Activated T-cell treated with anti-CD3 and anti-CD28 coated beads, Interleukin-2, amount 50 U/mL, for 24 hours (primary cell): ENCODE measurements around the gene PPP3R1.

Experiments
- DNase-seq: peaks from one replicate; pipeline ENCODE4 v3.0.0-alpha.2; 2020
- H3K27ac Mint-ChIP-seq: 2 replicates; pipeline ENCODE4 v1.8.0; 2020; ENCODE audit warnings: mild to moderate bottlenecking, mixed read lengths
- H3K27me3 Mint-ChIP-seq: 2 replicates; pipeline ENCODE4 v1.8.0; 2020; ENCODE audit warnings: mixed read lengths
- H3K36me3 Mint-ChIP-seq: 2 replicates; pipeline ENCODE4 v1.8.0; 2020; ENCODE audit warnings: low read depth, mixed read lengths
- H3K4me1 Mint-ChIP-seq: 2 replicates; pipeline ENCODE4 v1.8.0; 2020; ENCODE audit warnings: low read depth, mixed read lengths
- H3K4me3 Mint-ChIP-seq: 2 replicates; pipeline ENCODE4 v1.8.0; 2020; ENCODE audit warnings: mild to moderate bottlenecking, moderate library complexity, mixed read lengths
- H3K9me3 Mint-ChIP-seq: 2 replicates; pipeline ENCODE4 v1.8.0; 2020; ENCODE audit warnings: mixed read lengths

PPP3R1 gene

GRCh38 chr2:68248806-68249205, 3.5 kb downstream of the PPP3R1 start:
- Mint-ChIP-seq H3K4me3 (no peak overlapping the region), H3K36me3 (peaks cover 31% of the 10 kb centered on the region), H3K27me3 (no peaks in the 10 kb centered on the region), H3K27ac (no peak overlapping the region), H3K9me3 (no peaks in the 10 kb centered on the region), H3K4me1 (peaks cover 17% of the 10 kb centered on the region)
- no peak for DNase-seq

DNA sequence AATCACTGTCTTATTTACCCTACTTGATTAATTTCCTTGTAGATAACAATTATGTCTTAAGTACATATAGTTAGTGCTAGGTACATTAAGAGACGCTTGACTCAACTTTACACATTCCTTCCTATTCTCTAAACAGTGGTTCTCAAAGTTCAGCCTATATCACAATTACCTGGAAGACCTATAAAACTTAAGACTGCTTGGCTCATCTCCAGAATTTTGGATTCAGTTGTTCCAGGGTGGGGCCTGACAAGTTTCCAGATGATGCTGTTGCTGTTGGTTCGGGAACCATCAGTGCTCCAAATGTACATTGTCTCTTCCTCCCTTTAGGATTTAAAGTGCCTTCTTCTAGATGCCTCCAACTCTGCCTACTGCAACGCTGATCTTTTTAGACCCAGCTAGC, 4.0 kb downstream of the PPP3R1 start:
- DNase-seq: no peak
- H3K9me3 Mint-ChIP-seq: no peaks in the 10 kb centered on the region
- H3K27me3 Mint-ChIP-seq: no peaks in the 10 kb centered on the region
- peaks cover 14% of the 10 kb centered on the region for H3K4me1 Mint-ChIP-seq
- no peak overlapping the region for H3K4me3 Mint-ChIP-seq
- no peak overlapping the region for H3K27ac Mint-ChIP-seq
- peaks cover 29% of the 10 kb centered on the region for H3K36me3 Mint-ChIP-seq

DNA sequence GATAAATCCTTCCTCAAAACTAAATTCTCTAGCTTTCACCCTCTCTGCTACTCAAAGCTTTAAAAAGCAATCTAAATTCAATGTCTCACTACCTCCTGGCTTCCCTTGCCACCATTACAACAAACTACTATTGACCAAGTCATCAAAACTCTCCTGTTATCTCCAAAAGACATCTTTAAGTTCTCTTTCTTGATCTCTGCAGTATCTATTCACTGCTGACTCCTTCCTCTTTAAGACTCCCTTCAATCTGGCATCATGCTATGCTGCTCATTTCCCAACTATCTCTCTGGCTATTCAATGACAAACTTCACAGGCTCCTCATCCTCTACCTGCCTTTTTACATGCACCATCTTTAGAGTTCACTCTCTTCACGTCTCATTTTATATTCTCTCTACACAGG, 5.9 kb downstream of the PPP3R1 start:
- peaks cover 24% of the 10 kb centered on the region for H3K4me1 Mint-ChIP-seq
- H3K27ac Mint-ChIP-seq: no peak overlapping the region
- H3K36me3 Mint-ChIP-seq: peaks cover 36% of the 10 kb centered on the region
- no peaks in the 10 kb centered on the region for H3K9me3 Mint-ChIP-seq
- DNase-seq: no peak
- no peak overlapping the region for H3K4me3 Mint-ChIP-seq
- H3K27me3 Mint-ChIP-seq: no peaks in the 10 kb centered on the region

GRCh38 chr2:68245672-68246071, 6.7 kb downstream of the PPP3R1 start:
- no peak for DNase-seq
- no peaks in the 10 kb centered on the region for H3K9me3 Mint-ChIP-seq
- H3K27ac Mint-ChIP-seq: no peak overlapping the region
- no peaks in the 10 kb centered on the region for H3K27me3 Mint-ChIP-seq
- peaks cover 34% of the 10 kb centered on the region for H3K36me3 Mint-ChIP-seq
- H3K4me1 Mint-ChIP-seq: peaks cover 31% of the 10 kb centered on the region
- H3K4me3 Mint-ChIP-seq: no peak overlapping the region

DNA sequence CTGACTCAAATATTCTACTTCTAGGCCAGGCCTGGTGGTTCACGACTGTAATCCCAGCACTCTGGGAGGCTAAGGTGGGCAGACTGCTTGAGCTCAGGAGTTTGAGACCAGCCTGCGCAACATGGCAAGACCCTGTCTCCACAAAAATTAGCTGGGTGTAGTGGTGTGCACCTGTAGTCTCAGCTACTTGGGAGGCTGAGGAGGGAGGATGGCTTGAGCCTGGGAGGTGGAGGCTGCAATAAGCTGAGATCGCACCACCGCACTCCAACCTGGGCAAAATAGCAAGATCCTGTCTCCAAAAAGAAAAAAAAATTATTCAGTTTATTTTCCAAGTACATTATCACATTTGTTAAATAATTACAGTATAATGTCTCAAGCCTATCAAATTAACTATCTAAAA, 7.3 kb downstream of the PPP3R1 start:
- H3K36me3 Mint-ChIP-seq: peaks cover 34% of the 10 kb centered on the region
- H3K4me1 Mint-ChIP-seq: peaks cover 32% of the 10 kb centered on the region
- H3K9me3 Mint-ChIP-seq: no peaks in the 10 kb centered on the region
- H3K4me3 Mint-ChIP-seq: no peak overlapping the region
- DNase-seq: no peak
- no peaks in the 10 kb centered on the region for H3K27me3 Mint-ChIP-seq
- no peak overlapping the region for H3K27ac Mint-ChIP-seq

- no peak overlapping the region for H3K4me3 Mint-ChIP-seq
- no peaks in the 10 kb centered on the region for H3K9me3 Mint-ChIP-seq
- peaks cover 29% of the 10 kb centered on the region for H3K36me3 Mint-ChIP-seq
- H3K4me1 Mint-ChIP-seq: peaks cover 32% of the 10 kb centered on the region
- H3K27ac Mint-ChIP-seq: no peak overlapping the region
- no peaks in the 10 kb centered on the region for H3K27me3 Mint-ChIP-seq
- no peak for DNase-seq
Observed at GRCh38 chr2:68244456-68244855, 7.9 kb downstream of the PPP3R1 start.

GRCh38 chr2:68241732-68242131, 10.6 kb downstream of the PPP3R1 start:
- Mint-ChIP-seq H3K4me1 (peaks cover 59% of the 10 kb centered on the region), H3K9me3 (no peaks in the 10 kb centered on the region), H3K36me3 (peaks cover 46% of the 10 kb centered on the region), H3K27me3 (no peaks in the 10 kb centered on the region), H3K4me3 (no peak overlapping the region), H3K27ac (no peak overlapping the region)
- no peak for DNase-seq

DNA sequence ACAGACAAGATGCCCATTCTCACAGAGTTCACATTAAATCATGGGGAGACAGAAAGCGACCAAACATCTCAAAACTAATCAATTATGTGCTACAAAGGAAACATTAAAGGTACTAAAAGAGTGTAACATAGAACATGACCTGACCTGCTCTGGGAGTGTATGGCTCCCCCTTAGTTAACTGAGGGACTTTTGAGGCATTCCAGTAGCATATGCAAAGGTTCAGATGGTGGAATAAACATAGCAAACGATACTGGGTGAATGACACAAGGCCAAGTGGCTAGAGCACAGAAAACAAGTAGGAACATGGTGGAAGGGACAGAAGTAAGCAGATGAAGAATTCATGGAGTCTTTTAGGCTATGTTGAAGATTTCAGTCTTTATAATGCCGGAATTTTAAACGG, 11.9 kb downstream of the PPP3R1 start:
- Mint-ChIP-seq H3K4me1 (peaks cover 70% of the 10 kb centered on the region), H3K36me3 (peaks cover 50% of the 10 kb centered on the region), H3K4me3 (no peak overlapping the region), H3K27ac (peak overlapping the region; percentile 2), H3K9me3 (no peaks in the 10 kb centered on the region), H3K27me3 (no peaks in the 10 kb centered on the region)
- DNase-seq: no peak

- no peaks in the 10 kb centered on the region for H3K27me3 Mint-ChIP-seq
- no peak for DNase-seq
- peak overlapping the region; percentile 77 for H3K27ac Mint-ChIP-seq
- H3K9me3 Mint-ChIP-seq: no peaks in the 10 kb centered on the region
- H3K4me1 Mint-ChIP-seq: peaks cover 83% of the 10 kb centered on the region
- H3K36me3 Mint-ChIP-seq: peaks cover 60% of the 10 kb centered on the region
- peak overlapping the region; percentile 24 for H3K4me3 Mint-ChIP-seq
Observed at GRCh38 chr2:68238955-68239822, 13.1 kb downstream of the PPP3R1 start.

- H3K4me1 Mint-ChIP-seq: peaks cover 87% of the 10 kb centered on the region
- H3K27ac Mint-ChIP-seq: peak overlapping the region; percentile 77
- H3K9me3 Mint-ChIP-seq: no peaks in the 10 kb centered on the region
- no peak for DNase-seq
- no peaks in the 10 kb centered on the region for H3K27me3 Mint-ChIP-seq
- H3K36me3 Mint-ChIP-seq: peaks cover 62% of the 10 kb centered on the region
- no peak overlapping the region for H3K4me3 Mint-ChIP-seq
Observed at GRCh38 chr2:68237976-68238580, 14.3 kb downstream of the PPP3R1 start.

DNA sequence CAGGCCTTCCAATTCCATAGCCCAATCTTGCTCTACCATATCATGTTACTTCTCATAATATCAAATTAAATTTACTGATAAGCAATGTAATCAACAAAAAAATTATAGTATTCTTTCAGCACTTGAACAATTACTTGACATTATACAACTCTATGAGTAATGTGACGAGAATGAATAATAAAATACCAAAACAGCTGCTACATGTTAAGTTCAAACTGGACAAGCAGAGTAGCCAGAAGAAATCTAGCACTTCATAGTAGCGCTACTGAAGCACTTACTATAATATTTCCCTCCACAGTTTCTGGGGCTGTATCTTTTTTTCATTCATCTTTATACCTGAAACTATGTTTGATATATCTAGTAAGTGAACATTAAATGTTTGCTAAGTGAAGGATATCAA, 14.9 kb downstream of the PPP3R1 start:
- DNase-seq: no peak
- H3K27me3 Mint-ChIP-seq: no peaks in the 10 kb centered on the region
- peaks cover 60% of the 10 kb centered on the region for H3K36me3 Mint-ChIP-seq
- no peak overlapping the region for H3K4me3 Mint-ChIP-seq
- no peak overlapping the region for H3K27ac Mint-ChIP-seq
- H3K4me1 Mint-ChIP-seq: peaks cover 85% of the 10 kb centered on the region
- H3K9me3 Mint-ChIP-seq: no peaks in the 10 kb centered on the region

- H3K9me3 Mint-ChIP-seq: no peaks in the 10 kb centered on the region
- H3K27ac Mint-ChIP-seq: no peak overlapping the region
- H3K4me3 Mint-ChIP-seq: no peak overlapping the region
- no peaks in the 10 kb centered on the region for H3K27me3 Mint-ChIP-seq
- peaks cover 87% of the 10 kb centered on the region for H3K4me1 Mint-ChIP-seq
- no peak for DNase-seq
- peaks cover 55% of the 10 kb centered on the region for H3K36me3 Mint-ChIP-seq
Observed at GRCh38 chr2:68236876-68237275, 15.5 kb downstream of the PPP3R1 start.

DNA sequence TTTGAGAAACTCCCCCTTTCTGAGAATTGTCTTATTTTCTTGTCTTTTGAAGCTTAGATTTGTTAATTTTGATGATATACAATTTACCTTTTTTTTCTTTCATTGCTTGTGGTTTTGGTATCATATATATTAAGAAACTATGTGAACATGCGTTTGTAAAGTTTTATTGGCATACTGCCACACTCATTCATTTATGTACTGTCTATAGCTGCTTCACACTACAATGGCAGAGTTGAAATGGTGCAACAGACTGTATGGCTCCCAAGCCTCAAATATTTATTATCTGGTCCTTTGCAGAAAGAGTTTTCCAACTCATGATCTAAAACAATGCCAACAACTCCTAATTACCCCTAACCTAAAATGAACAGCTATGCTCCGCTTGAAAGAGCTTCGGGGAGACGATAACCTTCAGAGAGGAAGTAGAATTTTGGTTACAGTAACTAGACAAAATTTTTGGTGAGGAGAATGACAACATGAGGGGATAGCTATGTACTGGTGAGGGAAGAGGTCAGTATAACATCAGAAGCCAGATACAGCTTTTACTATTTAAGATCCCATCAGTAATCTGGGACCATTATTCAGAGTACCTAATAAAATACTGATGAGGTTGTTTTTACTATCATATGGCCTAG, 16.1 kb downstream of the PPP3R1 start:
- peaks cover 88% of the 10 kb centered on the region for H3K4me1 Mint-ChIP-seq
- no peak for DNase-seq
- peak overlapping the region; percentile 13 for H3K27ac Mint-ChIP-seq
- no peaks in the 10 kb centered on the region for H3K9me3 Mint-ChIP-seq
- H3K27me3 Mint-ChIP-seq: no peaks in the 10 kb centered on the region
- H3K36me3 Mint-ChIP-seq: peaks cover 50% of the 10 kb centered on the region
- H3K4me3 Mint-ChIP-seq: no peak overlapping the region

DNA sequence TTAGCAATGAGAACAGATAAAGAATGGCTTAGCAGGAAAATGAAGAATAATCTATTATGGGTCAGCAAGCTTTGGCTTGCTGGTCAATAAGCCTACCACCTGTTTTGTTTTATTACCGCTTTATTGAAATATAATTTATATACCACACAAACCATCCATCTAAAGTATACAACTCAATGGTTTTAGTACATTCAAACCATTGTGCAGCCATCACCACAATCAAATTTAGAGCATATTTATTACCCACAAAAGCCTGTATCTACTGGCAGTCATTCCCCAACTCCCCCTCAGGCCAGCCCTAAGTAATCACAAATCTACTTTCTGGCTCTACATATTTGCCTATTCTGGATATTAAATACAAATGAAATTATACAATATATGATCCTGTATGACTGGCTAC, 17.2 kb downstream of the PPP3R1 start:
- H3K9me3 Mint-ChIP-seq: no peaks in the 10 kb centered on the region
- peaks cover 52% of the 10 kb centered on the region for H3K36me3 Mint-ChIP-seq
- no peak for DNase-seq
- H3K27ac Mint-ChIP-seq: no peak overlapping the region
- H3K27me3 Mint-ChIP-seq: no peaks in the 10 kb centered on the region
- no peak overlapping the region for H3K4me3 Mint-ChIP-seq
- H3K4me1 Mint-ChIP-seq: peaks cover 89% of the 10 kb centered on the region

- no peak overlapping the region for H3K27ac Mint-ChIP-seq
- H3K4me3 Mint-ChIP-seq: no peak overlapping the region
- H3K9me3 Mint-ChIP-seq: no peaks in the 10 kb centered on the region
Observed at GRCh38 chr2:68234405-68234804, 17.9 kb downstream of the PPP3R1 start.

More at GRCh38 chr2:68234405-68234804, 17.9 kb downstream of the PPP3R1 start:
- Mint-ChIP-seq H3K27me3 (no peaks in the 10 kb centered on the region), H3K36me3 (peaks cover 50% of the 10 kb centered on the region), H3K4me1 (peaks cover 87% of the 10 kb centered on the region)
- DNase-seq: no peak
